ENCODE results near the gene ZNF197. TPM values are rescaled to one million over a fixed set of nuclear protein-coding genes. Genes with fewer than 3 reads are reported as not detected.
A peak's percentile ranks its signal among the peaks of the same experiment; 100 is the strongest.
"Not testable (repeated sequence)": the region's sequence is repeated elsewhere in the genome, so short reads cannot be mapped to it uniquely, and the experiment has no call there.

The ZNF197 gene
- polyA plus RNA-seq (2013, experiment 1 of 4): 39.1 TPM
- polyA plus RNA-seq (2013, experiment 2 of 4): 40.8 TPM
- polyA plus RNA-seq (2013, experiment 3 of 4): 27.5 TPM
- polyA plus RNA-seq (2013, experiment 4 of 4): 37.8 TPM

DNA sequence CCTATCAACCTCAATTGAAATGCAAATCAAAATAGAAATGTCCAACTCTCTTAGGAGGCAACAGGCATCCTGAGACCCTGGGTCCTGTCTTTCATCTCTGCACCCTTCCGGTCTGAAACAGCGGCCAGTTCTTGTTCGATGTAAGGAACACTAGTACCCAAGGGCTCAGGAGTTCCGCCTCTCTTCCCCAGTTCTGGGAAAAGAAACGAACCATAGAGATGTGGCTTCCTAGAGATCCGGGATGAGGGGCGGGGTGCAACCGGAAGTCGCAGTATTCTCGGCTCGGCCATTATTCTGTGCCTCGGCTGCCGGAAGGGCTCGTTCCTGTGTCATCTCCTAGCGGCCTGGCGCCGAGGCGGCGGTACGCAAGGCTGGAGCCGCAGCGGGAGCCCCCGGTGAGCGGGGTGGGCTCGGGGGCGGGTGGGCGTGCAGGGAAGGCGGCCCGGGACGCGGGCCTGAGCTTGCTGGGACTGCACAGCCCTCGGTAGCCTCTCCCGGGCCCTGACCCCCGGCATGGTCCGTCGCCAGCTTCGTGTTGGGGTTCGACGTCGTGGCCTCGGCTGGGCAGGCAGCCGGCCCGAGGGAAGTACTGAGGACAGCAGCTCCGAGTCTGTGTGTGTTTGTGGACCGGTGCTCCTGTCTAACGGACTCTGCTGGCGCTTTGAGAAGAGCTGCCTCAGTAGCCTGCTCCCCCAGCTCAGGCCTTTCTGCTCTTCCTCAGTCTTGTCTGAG is at the start of gene ZNF197:
Gene ZNF197 (plus strand): TSS at position 288 of the 732 bp plus-strand sequence. CDS start 4,119 bp downstream, outside the sequence.
- H3K4me3 ChIP-seq (ENCODE audit: insufficient read depth, low read depth, low read length): peak within 1 kb of the TSS; percentile 61
- no peaks in the 10 kb centered on the region for H3K27me3 ChIP-seq (ENCODE audit: control insufficient read depth, insufficient read depth, low read length, poor library complexity, severe bottlenecking)
- H3K27ac ChIP-seq (ENCODE audit: insufficient read depth, low read depth, low read length, poor library complexity, severe bottlenecking): peak within 1 kb of the TSS; percentile 76
- H3K36me3 ChIP-seq (ENCODE audit: control insufficient read depth, insufficient read depth, low read length): peaks cover 9% of the 10 kb centered on the region
- H3K9me3 ChIP-seq (ENCODE audit: control insufficient read depth, low read length): no peaks in the 10 kb centered on the region
- H3K4me1 ChIP-seq (ENCODE audit: control insufficient read depth, insufficient read depth, low read length): no peaks in the 10 kb centered on the region
- 0 to 1% methylated on average over 47 of the region's 47 CpGs for WGBS, 2 experiments

DNA sequence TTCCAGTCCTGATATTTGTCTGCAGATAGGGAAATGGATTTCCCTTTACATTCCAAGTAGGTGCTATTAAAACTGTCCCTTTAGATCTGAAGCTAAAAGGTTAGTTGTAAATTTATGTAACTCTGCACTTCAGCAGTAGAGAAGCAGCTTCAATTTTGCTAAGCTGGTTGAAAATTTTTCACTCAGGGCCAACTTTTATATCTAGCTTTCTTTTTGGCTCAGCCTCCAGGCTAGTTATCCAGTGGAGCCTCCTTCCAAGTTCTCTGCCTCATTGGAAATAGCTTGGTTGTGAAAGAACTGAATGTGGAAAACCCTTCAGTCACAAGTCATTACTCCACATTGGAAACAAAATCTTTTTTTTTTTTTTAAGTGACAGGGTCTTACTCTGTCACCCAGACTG is 48.2 kb upstream of the ZNF197 start:
- Histone ChIP-seq H3K27ac (ENCODE audit: insufficient read depth, low read depth, low read length, poor library complexity, severe bottlenecking) (no peak overlapping the region), H3K27me3 (ENCODE audit: control insufficient read depth, insufficient read depth, low read length, poor library complexity, severe bottlenecking) (no peaks in the 10 kb centered on the region), H3K9me3 (ENCODE audit: control insufficient read depth, low read length) (no peaks in the 10 kb centered on the region), H3K4me1 (ENCODE audit: control insufficient read depth, insufficient read depth, low read length) (no peaks in the 10 kb centered on the region), H3K4me3 (ENCODE audit: insufficient read depth, low read depth, low read length) (no peak overlapping the region), H3K36me3 (ENCODE audit: control insufficient read depth, insufficient read depth, low read length) (peaks cover 16% of the 10 kb centered on the region)

DNA sequence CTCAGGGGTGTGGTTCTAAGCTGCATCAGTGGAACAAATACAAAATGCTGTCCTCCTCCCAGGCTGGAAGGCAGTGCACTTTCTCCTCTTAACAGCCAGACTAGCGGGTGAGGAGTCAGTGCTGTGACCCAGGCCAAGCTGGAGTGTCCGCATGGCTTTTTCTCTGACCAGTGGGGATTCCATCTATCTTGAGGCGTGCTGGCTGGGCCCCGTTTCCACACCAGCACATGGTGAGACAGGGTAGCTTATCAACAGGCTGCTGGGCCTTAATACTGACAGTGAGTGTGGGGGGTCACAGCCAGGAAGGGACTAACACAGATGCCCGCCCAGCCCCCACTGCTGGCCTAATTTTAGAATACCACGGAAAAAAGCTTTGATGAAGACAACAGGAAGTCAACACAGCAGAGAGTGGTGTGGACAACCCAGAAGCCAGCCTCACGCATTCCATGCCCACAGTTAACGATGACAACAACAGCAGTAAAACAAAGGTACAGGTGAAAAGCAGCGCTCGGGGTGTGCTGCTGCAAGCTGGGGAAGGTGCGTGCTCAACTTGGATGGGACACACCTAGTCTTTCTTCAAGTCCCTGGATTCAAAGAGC is 47.4 kb upstream of the ZNF197 start:
- H3K36me3 ChIP-seq (ENCODE audit: control insufficient read depth, insufficient read depth, low read length); H3K4me3 ChIP-seq (ENCODE audit: insufficient read depth, low read depth, low read length); H3K27me3 ChIP-seq (ENCODE audit: control insufficient read depth, insufficient read depth, low read length, poor library complexity, severe bottlenecking); H3K27ac ChIP-seq (ENCODE audit: insufficient read depth, low read depth, low read length, poor library complexity, severe bottlenecking); H3K9me3 ChIP-seq (ENCODE audit: control insufficient read depth, low read length); H3K4me1 ChIP-seq (ENCODE audit: control insufficient read depth, insufficient read depth, low read length): not testable (repeated sequence)
- 92 to 97% methylated on average over 10 to 11 of the region's 11 CpGs for WGBS, 2 experiments

DNA sequence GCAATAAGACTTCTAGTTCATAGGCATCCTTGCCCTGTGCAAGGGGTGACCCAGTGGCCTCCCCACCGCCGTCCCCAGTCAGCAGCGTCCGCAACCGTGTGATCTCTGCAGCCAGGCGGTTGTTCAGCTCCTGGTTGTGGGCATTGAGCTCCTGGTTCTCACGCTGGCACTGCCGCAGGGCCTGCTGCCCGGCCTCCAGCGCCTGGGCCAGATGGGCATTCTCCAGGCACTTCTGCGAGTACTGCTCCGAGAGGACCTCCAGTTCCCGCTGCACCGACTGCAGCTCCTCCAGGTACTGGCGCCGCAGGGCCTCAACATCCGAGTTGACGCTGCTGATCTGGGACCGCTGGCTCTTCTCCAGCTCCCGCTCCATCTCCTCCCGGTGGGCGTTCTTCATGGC is 46.5 kb upstream of the ZNF197 start:
- not testable (repeated sequence) for H3K27me3 ChIP-seq (ENCODE audit: control insufficient read depth, insufficient read depth, low read length, poor library complexity, severe bottlenecking); H3K4me1 ChIP-seq (ENCODE audit: control insufficient read depth, insufficient read depth, low read length); H3K27ac ChIP-seq (ENCODE audit: insufficient read depth, low read depth, low read length, poor library complexity, severe bottlenecking); H3K9me3 ChIP-seq (ENCODE audit: control insufficient read depth, low read length); H3K4me3 ChIP-seq (ENCODE audit: insufficient read depth, low read depth, low read length); H3K36me3 ChIP-seq (ENCODE audit: control insufficient read depth, insufficient read depth, low read length)
- 95 to 97% methylated on average over 22 of the region's 22 CpGs for WGBS, 2 experiments

DNA sequence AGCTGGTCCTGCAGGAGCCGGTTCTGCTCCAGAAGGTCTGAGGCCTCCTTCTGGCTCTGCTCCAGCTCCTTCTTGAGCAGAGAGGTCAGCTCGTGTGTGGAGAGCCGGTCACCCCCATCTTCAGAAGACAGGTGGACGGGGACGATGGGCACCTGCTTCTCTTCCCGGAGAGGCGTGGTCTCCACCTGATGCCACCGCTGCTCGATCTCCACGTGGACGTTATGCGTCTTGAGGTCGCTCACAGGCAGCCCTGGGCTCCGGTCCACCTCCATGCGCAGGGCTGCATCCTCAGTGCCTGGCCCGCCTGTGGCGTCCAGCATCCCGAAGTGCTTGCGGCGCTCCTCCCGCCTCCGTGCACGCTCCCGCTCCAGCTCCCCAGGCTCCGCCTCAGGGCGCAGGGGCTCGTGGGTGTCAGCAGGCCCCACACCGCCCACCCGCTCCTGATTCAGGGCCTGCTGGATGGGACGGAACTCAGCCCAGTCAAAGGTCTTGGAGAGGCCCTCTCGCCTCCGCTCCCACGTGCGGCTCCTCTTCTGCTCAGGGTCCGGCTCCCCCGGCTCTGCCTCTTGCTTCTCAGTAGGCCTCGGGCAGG is 45.8 kb upstream of the ZNF197 start:
- not testable (repeated sequence) for H3K9me3 ChIP-seq (ENCODE audit: control insufficient read depth, low read length); H3K4me3 ChIP-seq (ENCODE audit: insufficient read depth, low read depth, low read length); H3K27ac ChIP-seq (ENCODE audit: insufficient read depth, low read depth, low read length, poor library complexity, severe bottlenecking); H3K36me3 ChIP-seq (ENCODE audit: control insufficient read depth, insufficient read depth, low read length); H3K4me1 ChIP-seq (ENCODE audit: control insufficient read depth, insufficient read depth, low read length); H3K27me3 ChIP-seq (ENCODE audit: control insufficient read depth, insufficient read depth, low read length, poor library complexity, severe bottlenecking)
- WGBS, 2 experiments: 95 to 97% methylated on average over 37 of the region's 37 CpGs

DNA sequence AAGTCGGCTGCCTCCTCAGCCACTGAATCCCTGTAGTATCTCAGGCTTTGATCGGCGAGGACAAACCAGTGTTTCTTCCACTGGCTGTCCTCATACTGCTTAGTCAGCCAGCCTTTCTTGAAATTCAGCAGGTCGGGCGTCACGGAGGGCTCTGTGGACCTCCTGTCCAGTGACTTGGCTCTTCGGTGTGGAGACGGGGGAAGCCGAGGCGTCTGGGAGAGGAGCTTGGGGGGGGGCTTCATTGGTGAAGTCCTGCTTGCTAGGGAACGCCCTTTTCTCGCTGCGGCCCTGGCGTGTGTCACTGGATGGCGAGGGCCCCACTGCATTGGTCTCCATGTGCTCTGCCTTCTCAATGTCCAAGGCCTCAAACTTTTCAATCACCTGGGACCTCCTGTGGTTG is 45.1 kb upstream of the ZNF197 start:
- not testable (repeated sequence) for H3K4me3 ChIP-seq (ENCODE audit: insufficient read depth, low read depth, low read length); H3K4me1 ChIP-seq (ENCODE audit: control insufficient read depth, insufficient read depth, low read length); H3K36me3 ChIP-seq (ENCODE audit: control insufficient read depth, insufficient read depth, low read length); H3K27me3 ChIP-seq (ENCODE audit: control insufficient read depth, insufficient read depth, low read length, poor library complexity, severe bottlenecking); H3K27ac ChIP-seq (ENCODE audit: insufficient read depth, low read depth, low read length, poor library complexity, severe bottlenecking); H3K9me3 ChIP-seq (ENCODE audit: control insufficient read depth, low read length)
- 95 to 97% methylated on average over 15 of the region's 15 CpGs for WGBS, 2 experiments

DNA sequence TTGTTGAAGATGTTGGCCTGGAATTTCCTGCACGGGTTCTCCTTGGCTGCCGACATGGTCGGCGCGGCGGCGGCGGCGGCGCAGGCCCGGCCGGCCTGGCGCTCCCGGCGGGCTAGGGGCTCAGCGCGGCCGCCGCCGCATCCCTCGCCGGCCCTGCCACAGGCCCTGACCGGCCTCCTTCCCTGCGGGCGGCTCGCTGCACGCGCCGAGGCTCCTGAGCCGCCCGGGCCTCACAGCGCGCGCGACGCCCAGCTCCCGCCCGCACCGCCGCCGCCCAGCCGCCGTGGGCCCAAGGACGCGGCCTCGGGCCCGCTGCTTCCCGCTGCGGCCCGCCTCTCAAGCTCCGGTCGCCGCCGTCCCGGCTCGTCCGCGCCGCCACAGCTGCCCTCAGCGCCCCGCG is 43.9 kb upstream of the ZNF197 start:
- not testable (repeated sequence) for H3K4me1 ChIP-seq (ENCODE audit: control insufficient read depth, insufficient read depth, low read length); H3K36me3 ChIP-seq (ENCODE audit: control insufficient read depth, insufficient read depth, low read length); H3K9me3 ChIP-seq (ENCODE audit: control insufficient read depth, low read length); H3K4me3 ChIP-seq (ENCODE audit: insufficient read depth, low read depth, low read length); H3K27ac ChIP-seq (ENCODE audit: insufficient read depth, low read depth, low read length, poor library complexity, severe bottlenecking); H3K27me3 ChIP-seq (ENCODE audit: control insufficient read depth, insufficient read depth, low read length, poor library complexity, severe bottlenecking)
- WGBS, 2 experiments: 94 to 96% methylated on average over 62 of the region's 62 CpGs

DNA sequence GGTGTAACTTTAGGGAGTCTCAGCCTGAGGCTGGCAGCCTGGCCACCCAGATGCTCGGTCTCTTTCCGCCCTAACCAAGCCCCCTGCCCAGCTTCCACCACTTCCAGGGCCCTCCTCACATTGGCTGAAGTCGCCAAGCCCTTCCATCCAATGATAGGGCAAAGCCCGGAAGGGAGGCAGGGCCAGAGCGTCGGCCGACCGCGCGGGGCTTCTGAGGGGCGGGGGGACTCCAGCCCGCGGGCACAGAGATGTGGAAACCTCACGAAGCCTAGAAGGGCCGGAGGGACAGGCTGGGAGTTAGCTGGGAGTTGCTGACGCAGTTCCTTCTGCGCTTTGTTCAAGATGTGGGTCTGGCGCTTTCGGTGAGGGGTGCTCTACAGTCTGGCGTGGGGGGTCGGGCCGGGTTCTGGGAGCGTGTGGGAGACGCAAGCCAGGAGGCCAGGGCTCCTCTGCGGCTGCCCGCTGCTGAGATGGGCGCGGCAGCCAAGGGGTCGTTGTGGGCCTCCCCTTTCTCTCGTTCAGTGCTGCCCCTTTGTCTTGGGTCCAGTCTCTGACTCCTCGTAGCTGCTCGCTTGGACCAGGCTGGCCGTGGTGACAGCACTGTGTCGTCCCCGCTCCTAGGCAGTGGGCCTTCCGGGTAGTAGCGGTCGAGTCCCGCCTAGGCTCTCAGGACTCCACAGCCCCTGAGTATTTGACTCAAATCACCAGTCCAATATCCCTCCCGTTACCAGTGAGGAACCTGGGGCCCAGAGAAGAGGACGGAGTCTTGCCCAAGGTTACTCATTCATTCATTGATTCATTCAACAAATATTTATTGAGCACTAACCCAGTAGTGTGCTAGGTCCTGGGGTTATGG is 40.0 kb upstream of the ZNF197 start, which contains the start of gene ZNF660:
Gene ZNF660 (plus strand): TSS at position 319 of the 856 bp plus-strand sequence. CDS start 9,230 bp downstream, outside the sequence.
- Histone ChIP-seq H3K4me1 (ENCODE audit: control insufficient read depth, insufficient read depth, low read length) (peaks cover 6% of the 10 kb centered on the region), H3K27ac (ENCODE audit: insufficient read depth, low read depth, low read length, poor library complexity, severe bottlenecking) (peak within 1 kb of the TSS; percentile 93), H3K27me3 (ENCODE audit: control insufficient read depth, insufficient read depth, low read length, poor library complexity, severe bottlenecking) (no peaks in the 10 kb centered on the region), H3K4me3 (ENCODE audit: insufficient read depth, low read depth, low read length) (peak within 1 kb of the TSS; percentile 97), H3K9me3 (ENCODE audit: control insufficient read depth, low read length) (no peaks in the 10 kb centered on the region), H3K36me3 (ENCODE audit: control insufficient read depth, insufficient read depth, low read length) (peaks cover 34% of the 10 kb centered on the region)
- WGBS, 2 experiments: 1 to 2% methylated on average over 41 of the region's 41 CpGs

DNA sequence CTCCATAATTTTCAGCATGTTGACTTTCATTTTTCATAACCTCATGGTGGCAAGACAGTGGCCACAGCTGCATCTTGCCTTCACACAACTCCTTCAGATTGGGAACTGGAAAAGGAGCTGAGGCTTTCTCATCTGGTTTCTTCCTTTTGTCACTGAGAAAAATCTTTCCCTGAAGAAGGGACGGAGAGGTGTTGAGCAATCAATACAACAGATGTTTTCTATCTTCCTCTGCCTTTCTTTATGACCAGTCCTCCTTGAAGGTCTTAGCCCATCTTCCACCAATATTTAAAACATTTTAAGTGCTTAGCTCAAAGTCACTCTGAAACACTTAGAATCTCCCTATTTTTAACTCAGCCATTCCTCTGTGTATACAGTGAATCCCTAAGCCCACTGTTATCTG is 28.2 kb upstream of the ZNF197 start:
- H3K27me3 ChIP-seq (ENCODE audit: control insufficient read depth, insufficient read depth, low read length, poor library complexity, severe bottlenecking): no peaks in the 10 kb centered on the region
- no peaks in the 10 kb centered on the region for H3K4me1 ChIP-seq (ENCODE audit: control insufficient read depth, insufficient read depth, low read length)
- H3K27ac ChIP-seq (ENCODE audit: insufficient read depth, low read depth, low read length, poor library complexity, severe bottlenecking): no peak overlapping the region
- no peak overlapping the region for H3K4me3 ChIP-seq (ENCODE audit: insufficient read depth, low read depth, low read length)
- 91 to 100% methylated on average over 1 of the region's 1 CpG for WGBS, 2 experiments
- H3K36me3 ChIP-seq (ENCODE audit: control insufficient read depth, insufficient read depth, low read length): peaks cover 49% of the 10 kb centered on the region
- H3K9me3 ChIP-seq (ENCODE audit: control insufficient read depth, low read length): peaks cover 18% of the 10 kb centered on the region

DNA sequence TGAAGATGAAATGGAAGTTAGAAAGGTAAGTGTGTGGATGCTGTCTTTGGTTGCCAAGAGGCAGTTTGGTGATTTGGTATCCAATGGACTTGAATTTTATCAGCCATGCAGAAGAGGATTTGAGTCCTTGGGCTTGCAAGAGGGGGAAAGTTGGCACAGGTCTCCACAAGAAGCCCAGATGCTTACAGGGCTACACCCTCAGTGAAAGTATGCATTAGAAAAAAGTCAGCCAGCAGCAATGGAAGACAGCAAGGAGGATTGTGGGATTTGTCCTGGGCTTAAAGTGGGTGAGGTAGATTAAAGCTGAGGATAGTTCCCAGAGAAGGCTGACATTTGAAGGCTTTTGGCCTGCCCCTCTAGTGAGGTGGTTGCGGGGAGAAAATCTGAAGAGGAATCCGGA is 23.1 kb upstream of the ZNF197 start:
- H3K4me3 ChIP-seq (ENCODE audit: insufficient read depth, low read depth, low read length): no peak overlapping the region

More for the DNA sequence above, 23.1 kb upstream of the ZNF197 start:
- Histone ChIP-seq H3K36me3 (ENCODE audit: control insufficient read depth, insufficient read depth, low read length) (peaks cover 4% of the 10 kb centered on the region), H3K9me3 (ENCODE audit: control insufficient read depth, low read length) (peaks cover 2% of the 10 kb centered on the region), H3K27me3 (ENCODE audit: control insufficient read depth, insufficient read depth, low read length, poor library complexity, severe bottlenecking) (no peaks in the 10 kb centered on the region), H3K27ac (ENCODE audit: insufficient read depth, low read depth, low read length, poor library complexity, severe bottlenecking) (no peak overlapping the region), H3K4me1 (ENCODE audit: control insufficient read depth, insufficient read depth, low read length) (no peaks in the 10 kb centered on the region)
- WGBS, 2 experiments: 100% methylated on average over 1 to 2 of the region's 2 CpGs
